GM18508 (cell line): ENCODE measurements around the gene AP1G1.
"Not testable (repeated sequence)": the region's sequence is repeated elsewhere in the genome, so short reads cannot be mapped to it uniquely, and the experiment has no call there.

ENCODE experiments used
- ATAC-seq: cut with Tn5 transposase; IDR thresholded peaks from one replicate; pipeline ENCODE4 v1.9.1; 2021; ENCODE audit warnings: moderate number of reproducible peaks; ENCODE audit not compliant: insufficient read depth, unreplicated experiment

AP1G1 gene

DNA sequence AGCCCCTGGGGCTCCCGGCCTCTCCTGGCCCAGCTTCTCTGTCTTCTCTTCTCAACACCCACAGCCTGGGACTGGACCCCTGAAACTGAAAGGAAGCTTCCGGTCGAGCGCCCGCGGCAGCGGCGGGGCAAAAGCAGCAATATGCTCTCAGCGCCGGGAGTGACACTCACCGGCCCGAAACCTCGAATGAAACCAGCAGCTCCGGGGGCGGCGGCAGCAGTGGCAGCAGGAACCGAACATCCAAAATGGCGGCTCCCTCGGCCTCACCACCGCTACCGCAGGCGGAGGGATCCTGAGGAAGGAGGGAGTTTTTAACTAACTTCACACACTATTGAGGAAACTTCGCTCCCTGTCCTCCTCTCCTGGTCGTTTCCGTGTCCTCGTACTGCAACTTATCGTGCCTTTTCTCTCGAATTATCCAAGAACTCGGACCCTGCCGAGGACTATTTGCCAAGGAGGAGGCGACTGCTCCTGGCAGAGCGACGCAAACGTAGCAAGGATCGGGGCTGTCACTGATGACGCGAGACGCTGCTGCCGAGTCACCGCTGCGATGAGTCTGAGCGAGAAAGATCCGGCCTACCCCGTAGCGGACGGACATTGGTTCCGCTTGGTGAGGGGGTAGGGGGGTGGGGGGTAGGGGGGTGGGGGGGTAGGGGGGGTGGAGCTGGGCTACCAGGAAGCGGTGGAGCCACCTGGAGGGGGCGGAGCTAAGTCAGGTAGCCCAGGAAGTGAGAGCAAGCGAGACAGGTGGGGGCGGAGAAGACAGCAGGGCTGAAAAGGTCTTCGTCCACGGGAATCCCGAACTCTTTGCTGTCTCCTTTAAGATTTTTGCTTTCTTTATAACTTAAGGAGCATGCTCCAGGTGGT is at the start of gene AP1G1:
Gene AP1G1, minus strand, starts transcription at position 242 of the 867 bp plus-strand sequence. CDS start 19,355 bp downstream, outside the sequence.
- ATAC-seq, result peak; percentile 62

DNA sequence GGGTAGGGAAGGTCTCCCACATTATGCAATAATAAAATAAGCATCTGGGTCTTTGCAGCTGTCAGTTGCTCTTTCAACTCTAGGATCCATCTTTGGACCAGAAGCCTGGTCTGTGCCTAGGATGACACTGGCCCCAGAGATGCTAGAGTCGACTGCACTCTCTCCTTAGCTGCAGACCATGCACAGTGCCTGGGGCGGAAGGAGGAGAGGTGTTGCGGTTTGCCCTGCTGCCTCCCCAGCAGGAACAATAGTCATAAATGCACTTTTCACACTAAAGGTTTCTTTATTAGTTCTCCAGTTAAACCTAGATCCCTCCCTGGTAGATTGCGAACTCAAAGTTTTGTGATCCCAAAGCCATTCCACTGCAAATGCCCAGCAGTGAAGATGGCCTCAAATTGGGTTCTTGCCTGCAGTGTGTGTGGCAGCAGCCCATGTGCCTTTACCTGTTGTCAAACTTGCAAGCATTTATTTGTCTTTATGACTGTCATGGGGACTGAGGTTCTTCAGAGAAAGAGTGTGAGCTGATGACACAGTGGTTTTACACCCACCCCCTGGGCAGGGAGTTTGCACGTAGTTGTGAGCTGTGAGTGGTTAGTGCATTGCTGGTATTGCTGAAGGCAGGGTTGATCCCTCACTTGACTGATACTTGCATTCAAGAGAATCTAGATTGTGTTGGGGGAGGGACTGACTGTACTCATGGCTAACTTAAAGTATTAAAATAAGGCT is 47.5 kb upstream of the AP1G1 start:
- ATAC-seq, result no peak

DNA sequence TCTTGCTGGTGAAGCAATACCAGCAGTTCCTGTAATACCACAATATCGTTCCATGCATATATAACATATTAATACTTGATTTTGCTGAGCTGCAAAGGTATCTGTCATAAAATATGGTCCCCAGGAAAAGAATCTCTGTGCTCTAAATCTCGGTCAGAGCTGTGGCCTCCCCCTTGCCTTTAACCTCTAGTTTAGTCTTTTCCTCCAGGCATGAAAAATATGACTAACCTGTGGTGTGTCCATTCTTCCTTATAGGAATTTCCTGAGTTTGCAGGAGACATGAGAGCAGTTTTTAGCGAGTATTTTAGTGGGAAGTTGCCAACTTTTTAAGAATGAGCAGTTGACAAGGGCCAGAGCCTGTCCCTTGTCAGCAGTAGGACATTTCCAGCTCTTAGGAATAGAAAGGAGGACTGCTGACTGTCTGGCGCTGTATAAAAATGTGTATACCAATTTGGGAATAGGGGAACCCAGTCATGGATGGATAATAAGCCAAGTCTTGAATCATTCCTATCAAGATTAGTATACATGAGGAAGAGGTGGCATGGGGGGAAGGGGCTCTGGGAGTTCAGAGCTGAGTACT is 45.8 kb upstream of the AP1G1 start:
- ATAC-seq, result no peak

DNA sequence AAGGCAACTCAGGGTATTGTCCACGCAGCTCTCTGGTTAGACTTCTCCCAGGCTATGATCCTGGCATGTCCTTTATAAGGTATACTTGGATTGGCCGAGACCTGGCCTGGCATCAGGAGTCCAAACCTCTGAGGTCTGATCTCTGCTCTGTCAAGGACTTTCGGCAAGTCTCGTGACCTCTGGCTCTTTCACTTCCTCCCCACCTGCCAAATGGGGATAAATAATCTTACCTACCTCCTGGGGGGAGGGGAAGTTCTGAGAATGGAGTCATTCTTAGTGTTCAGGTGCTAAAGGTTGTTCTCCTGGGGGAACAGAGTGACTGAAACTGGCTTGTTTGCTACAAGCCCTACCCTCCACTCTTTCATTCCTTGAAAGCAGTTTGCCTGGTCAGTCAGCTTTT is 44.8 kb upstream of the AP1G1 start:
- ATAC-seq, result no peak

DNA sequence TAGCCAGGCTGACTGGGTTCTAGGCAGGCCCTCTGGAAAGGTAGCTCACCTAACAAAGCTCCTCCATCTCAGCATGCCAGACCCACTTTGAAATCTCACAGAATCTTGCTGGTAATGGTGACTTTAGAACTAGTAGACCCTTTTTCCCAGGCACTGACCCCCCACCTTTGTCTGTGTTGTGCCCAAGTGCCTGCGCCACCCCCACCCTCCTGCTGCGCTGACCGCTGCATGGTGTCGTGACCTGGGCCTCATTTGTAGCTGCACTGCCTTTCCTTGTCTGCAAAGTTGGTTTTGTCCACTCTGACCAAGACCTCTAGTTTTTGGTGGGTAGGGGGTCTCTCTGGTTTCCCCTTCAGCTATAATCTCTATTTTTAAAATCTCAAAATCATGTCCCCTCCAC is 43.9 kb upstream of the AP1G1 start:
- no peak for ATAC-seq

DNA sequence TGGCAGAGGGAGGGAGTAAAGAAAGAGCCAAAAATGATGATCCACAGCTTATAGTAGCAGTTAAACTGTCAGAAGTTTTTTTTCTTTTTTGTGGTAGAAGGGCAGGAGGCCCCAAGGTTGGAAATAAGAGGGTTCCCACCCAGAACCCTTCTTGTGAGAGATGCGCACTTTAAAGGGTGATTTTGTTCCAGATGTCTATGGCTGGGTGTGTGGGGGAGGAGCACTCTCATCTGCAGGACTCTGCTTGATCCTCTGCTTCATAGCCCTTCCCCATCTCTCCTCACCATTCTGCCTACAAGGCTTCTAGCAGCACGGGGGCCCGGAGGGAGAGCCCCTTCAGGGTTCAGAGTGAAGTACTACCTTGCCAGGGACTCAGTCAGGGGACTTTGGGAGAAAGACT is 43.5 kb upstream of the AP1G1 start:
- ATAC-seq, result no peak

DNA sequence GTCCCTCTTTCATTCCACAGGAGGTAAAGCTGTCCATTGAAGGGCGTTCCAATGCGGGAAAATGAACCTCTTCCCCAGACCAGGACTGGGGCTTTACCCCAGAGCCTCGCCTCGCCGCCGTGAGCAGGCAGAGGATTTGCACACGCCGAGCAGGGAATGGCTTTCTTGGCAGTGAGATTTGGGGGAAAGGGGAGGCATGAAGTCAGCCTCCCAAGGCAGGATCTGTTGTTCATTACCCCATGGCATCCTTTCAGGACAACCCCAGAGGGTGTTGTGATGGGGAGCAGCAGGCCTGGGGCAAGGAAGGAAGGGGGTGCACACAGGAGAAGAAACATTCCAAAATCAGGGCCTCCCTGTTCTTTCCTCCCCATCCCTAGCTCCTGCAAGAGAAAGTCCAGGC is 43.1 kb upstream of the AP1G1 start:
- ATAC-seq, result no peak

DNA sequence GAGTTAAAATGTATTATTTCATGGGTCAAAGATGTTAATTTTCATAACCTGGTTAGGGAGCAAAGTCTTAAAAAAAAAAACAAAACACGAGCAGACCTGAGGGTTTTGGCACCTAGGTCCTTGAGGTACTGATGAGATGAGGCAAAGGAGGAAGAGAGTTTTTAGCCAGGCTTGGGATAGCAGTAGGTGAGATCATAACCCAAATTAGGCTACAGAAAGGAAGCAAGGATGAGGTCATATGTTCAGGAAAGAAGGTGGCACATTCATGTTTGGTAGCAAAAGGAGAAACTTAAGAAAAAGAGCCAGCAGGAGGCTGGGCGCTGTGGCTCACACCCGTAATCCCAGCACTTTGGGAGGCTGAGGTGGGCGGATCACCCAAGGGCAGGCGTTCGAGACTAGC is 40.0 kb upstream of the AP1G1 start:
- ATAC-seq, result no peak

DNA sequence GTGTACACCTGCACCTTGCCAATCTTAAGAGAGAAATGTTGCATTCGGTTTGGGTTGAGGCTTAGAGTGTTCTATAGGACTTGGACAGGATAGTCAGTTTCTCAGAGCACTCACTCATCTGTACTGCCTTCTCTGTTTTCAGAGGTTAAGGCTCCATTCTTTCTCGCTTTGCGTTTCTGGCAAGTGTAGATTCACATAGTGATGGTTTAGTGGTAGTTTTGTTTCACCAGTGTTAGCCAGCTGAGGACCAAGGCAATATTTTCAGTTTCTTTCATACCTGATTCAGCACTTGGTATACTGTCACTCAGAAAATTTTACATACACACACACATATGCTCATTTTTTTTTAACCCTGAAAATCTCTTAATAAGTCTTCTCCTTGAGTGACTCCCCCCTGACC is 38.5 kb upstream of the AP1G1 start:
- ATAC-seq, result no peak

DNA sequence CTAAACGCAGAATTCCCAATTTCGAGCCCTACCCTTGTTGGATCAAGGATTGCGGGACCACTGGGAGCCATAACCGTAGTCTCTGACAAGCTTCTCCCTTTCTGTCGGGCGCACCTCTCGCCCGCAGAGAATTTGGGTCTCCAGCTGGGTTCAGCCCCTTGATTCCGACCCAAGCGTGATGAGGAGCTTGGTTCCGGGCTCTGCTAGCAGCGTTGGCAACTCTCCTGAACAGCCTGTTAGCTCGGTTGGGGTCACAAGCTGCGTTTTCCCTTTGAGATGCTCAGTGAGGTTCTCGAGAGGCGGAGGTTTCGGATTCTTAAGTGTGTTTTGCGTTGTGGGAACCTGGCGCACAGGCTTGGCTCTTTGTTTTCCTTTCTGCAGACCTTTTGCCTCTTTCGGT is 37.8 kb upstream of the AP1G1 start:
- ATAC-seq, result no peak

DNA sequence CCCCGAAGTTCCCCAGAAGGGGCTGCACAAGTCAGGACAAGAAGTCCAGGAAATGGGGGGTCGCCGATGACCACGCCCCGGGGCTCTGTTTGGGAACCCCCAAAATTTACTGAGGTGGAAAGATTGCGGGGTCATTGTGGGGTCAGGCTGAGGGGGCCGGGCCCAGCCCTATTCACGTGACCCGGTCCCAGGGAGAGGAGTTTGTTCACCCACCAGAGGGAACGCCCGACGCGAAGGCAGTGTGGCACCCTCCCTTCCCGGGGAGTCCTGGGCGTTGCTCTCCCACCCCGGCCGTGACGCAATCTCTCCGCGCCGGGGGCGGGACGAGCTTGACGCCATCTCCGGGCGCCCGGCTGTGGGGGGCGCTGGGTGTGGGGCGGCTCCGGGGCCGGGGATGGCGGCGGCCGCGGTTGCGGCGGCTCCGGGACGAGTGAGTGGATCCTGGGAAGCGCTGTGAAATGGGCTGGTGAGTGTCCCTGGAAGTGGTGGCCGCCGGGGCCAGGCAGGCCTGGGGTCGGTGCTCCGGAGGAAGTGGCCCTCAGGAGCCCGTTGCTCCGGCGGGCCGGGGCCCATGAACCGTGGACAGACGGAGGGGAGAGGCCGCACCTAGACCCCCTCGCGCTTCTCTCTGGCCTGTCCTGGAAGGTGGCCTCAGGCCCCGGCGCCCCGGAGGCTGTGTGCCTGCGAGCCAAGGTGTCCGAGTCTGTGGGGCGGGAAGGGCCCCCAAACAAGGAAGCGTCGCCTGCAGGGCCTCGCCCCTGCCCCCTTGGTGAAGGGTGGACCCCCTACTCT is 37.2 kb upstream of the AP1G1 start, which contains the start of gene ATXN1L:
Gene ATXN1L, plus strand, starts transcription at position 338 of the 792 bp plus-strand sequence. CDS start 3,765 bp downstream, outside the sequence.
- no peak for ATAC-seq

DNA sequence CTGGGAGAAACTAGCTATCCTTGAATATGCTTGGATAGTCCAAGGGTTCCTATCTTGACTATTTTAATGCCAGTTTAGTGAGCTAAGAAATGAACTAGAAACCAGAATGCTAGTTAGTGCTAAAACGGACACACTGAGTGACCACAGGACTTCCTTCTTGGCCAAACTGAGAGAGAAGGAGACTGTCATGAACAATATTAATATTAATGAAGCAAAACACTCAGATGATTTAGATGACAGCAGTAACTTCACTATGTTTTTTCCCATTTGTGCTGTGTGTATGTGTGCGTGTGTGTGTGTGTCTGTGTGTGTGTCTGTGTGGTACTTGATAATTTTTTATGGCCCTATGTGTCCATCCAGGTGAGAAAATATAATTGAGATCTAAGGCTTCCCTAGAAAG is 34.9 kb upstream of the AP1G1 start:
- no peak for ATAC-seq

DNA sequence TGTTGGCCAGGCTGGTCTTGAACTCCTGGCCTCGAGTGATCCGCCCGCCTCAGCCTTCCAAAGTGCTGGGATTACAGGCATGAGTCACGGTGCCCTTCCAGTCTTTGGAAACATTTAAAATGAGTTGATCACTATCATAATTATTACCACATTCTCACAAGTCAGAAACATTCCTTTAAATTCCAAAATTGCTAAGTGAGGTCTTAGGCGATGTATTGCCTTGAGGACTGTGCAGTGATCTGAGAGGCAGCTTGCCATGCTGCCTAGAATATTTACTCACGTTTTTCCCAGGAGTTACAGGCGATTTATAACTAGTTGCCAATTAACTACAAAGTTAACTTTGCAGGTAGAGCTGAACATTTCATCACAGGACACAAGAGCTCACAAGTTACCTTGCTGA is 31.4 kb upstream of the AP1G1 start:
- no peak for ATAC-seq

DNA sequence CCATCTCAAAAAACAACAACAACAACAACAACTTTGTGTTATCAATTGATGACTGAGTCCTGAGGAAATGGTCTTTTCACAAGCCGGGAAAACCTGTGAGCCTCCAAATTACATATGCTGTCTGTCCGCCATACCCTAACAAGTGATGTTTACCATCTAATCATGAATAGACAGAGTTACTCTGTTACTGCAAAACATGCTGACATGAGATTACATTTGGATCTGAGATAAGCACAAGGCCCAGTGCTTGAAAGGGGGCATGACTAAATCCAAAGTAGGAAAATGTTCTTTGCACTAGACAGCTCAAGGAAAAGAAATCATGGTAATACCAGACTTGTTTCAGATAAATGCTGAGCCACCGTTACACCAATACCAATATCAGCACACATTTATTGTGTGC is 28.5 kb upstream of the AP1G1 start:
- no peak for ATAC-seq

DNA sequence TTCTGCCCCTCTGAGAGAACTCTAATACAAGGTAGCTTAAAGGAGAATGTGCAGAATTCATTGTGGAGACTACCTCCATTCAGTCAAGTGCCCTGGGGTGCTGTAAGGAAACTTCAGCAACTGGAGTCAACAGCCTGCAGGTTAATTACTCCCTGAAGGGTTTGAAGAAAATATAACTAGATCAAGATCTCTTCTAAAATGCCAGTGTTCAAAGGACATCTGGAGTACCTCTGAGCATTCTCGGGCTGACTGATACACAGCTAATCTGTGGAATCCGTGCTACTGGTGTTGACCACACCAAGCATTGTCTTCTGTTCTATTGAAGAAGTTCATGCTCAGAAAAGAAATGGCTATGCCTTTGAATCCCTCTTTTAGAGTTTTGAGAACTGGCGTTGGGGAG is 25.7 kb upstream of the AP1G1 start:
- no peak for ATAC-seq

DNA sequence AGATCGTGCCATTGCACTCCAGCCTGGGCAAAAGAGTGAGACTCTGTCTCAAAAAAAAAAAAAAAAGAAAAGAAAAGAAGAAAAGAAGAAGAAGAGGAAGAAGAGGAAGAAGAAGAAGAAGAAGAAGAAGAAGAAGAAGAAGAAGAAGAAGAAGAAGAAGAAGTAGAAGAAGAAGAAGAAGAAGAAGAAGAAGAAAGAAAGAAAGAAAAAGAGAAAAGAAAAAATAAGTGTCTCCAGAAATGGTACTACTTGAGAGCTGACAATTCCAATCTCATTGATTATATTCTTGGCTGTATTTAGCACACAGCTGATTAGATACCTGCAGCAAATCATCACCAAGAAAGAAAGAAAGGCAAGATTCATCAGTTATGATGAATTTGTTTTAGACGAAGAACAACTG is 23.5 kb upstream of the AP1G1 start:
- not testable (repeated sequence) for ATAC-seq

DNA sequence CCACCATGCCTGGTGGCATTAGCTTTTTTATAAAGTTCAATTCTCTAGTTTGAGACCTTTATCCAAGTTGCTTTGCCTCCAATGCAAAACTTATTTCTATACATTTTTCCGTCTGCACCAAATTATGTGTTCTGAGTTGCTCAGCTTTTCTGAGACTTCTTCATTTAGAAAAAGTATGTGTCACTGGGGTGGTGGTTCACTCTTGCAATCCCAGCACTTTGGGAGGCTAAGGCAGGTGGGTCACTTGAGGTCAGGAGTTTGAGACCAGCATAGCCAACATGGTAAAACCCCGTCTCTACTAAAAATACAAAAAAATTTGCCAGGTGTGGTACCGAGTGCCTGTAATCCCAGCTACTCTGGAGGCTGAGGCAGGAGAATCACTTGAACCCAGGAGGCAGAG is 23.1 kb upstream of the AP1G1 start:
- ATAC-seq, result not testable (repeated sequence)

DNA sequence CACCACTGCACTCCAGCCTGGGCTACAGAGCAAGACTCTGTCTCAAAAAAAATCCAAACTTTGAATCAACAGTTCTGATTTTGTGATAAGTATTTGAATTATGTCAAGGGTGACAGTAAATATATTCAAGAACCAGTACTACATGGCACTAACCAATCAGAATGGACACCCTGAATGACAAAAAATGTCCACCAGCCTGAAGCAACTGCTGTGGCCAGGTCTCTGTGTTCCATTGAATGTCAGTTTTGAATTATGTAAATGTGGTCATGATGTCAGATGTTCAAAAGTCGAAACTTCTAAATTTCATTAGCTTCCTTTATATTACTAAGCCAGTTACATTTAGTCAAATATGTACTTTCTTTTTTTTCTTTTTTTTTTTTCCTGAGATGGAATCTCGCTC is 21.7 kb upstream of the AP1G1 start:
- no peak for ATAC-seq

DNA sequence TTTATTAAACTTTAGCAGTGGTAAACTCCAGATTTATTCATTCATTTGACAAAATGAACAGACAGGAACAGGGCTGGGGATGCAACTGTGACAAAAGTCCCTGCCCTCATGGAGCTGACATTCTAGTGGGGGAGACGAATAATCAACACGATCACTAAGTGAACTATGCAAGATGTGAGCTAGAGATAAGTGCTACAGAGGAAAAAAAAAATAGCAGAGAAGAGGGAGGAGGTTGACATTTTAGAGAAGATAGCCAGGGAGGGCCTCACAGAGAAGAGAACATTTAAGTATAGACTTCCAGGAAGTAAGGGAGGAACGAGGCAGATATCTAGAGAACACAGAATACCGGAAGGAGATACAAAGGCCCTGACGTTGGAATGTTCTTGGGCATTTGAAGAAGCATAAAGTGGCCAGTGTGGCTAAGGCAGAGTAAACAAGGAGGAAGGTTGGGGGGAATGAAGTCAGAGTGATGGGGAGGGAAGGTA is 17.9 kb upstream of the AP1G1 start:
- ATAC-seq, result no peak

DNA sequence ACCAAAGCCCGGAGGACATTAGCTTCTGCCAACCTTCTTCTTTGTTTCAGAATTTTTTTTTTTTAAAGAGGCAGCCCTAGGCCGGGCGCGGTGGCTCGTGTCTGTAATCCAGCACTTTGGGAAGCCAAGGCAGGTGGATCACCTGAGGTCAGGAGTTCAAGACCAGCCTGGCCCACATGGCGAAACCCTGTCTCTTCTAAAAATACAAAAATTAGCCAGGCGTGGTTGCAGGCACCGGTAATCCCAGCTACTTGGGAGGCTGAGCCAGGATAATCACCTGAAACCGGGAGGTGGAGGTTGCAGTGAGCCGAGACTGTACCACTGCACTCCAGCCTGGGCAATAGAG is 8.5 kb upstream of the AP1G1 start:
- ATAC-seq, result not testable (repeated sequence)
